GM21390 (cell line): ENCODE results near the gene PRSS22.
A peak's percentile ranks its signal among the peaks of the same experiment; 100 is the strongest.
"Not testable (repeated sequence)": the region's sequence is repeated elsewhere in the genome, so short reads cannot be mapped to it uniquely, and the experiment has no call there.

Experiments
- ATAC-seq: cut with Tn5 transposase; IDR thresholded peaks from one replicate; pipeline ENCODE4 v1.9.1; 2021; ENCODE audit not compliant: unreplicated experiment

PRSS22 gene

GRCh38 chr16:2857451-2858244, at the start of gene PRSS22:
Gene PRSS22, minus strand, starts transcription at chr16:2858170. Its CDS starts 66 bp downstream, at chr16:2858104.
- no peak for ATAC-seq

DNA sequence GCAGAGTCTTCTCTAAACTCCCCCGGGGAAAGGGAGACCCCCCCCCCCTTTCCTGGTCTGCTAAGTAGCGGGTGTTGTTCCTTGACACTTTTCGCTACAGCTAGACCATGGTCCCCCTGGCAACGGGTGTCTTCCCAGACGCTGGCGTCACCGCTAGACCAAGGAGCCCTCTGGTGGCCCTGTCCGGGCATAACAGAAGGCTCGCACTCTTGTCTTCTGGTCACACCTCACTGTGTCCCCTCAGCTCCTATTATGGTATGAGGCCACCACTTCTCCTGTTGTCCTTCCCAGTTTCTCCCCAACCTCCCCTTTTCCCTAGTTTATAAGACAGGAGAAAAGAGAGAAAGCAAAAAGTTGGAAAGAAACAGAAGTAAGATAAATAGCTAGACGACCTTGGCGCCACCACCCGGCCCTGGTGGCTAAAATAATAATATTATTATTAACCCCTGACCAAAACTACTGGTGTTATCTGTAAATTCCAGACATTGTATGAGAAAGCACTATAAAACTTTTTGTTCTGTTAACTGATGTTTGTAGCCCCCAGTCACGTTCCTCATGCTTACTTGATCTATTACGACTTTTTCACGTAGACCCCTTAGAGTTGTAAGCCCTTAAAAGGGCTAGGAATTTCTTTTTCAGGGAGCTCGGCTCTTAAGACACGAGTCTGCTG, 49.2 kb upstream of the PRSS22 start:
- not testable (repeated sequence) for ATAC-seq

DNA sequence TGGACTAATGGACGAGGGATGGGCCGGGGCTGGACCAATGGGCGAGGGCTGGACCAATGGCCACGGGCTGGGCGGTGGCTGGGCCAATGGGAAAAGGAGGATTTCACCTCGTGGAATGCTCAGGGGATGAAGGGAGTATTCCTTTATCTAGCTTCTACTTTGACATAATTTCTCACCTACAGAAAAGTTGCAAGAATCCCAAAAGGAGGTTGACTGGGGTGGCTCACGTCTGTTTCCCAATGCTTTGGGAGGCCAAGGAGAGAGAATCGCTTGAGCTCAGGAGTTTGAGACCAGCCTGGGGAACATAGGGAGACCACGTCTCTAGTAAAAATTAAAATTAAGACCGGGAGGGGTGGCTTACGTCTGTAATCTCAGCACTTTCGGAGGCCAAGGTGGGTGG, 48.0 kb upstream of the PRSS22 start:
- no peak for ATAC-seq

DNA sequence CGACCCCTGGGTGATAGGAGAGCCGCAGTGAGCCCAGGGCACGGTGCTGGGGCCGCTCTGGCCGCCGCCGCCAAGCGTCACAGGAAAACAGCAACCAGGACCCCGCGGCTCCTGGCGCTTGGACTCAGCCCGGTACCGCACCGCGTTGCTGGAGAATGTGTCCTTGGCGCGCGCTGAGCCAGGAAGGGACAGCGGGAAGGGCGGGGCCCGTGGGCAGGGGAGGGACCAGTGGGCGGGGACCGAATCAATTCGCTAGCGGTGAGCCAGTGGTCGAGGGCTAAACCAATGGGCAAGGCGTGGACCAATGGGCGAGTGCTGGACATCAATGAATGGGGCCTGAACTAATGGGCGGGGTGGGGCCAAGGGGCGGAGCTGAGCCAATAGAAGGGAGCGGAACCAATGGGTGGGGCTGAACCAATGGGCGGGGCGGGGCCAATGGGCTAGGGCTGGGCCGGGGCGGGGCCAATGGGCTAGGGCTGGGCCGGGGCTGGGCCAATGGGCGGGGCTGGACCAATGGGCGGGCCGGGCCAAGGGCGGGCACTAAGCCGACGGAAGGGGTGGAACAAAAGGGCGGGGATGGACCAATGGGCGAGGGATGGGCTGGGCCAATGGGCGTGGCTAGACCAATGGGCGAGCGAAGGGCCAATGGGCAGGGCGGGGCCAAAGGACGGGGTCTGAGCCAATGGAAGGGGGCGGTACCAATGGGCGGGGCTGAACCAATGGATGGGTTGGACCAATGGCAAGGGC, 47.4 kb upstream of the PRSS22 start:
- peak; percentile 62 for ATAC-seq

GRCh38 chr16:2904922-2905240, 46.9 kb upstream of the PRSS22 start:
- ATAC-seq: peak; percentile 2

DNA sequence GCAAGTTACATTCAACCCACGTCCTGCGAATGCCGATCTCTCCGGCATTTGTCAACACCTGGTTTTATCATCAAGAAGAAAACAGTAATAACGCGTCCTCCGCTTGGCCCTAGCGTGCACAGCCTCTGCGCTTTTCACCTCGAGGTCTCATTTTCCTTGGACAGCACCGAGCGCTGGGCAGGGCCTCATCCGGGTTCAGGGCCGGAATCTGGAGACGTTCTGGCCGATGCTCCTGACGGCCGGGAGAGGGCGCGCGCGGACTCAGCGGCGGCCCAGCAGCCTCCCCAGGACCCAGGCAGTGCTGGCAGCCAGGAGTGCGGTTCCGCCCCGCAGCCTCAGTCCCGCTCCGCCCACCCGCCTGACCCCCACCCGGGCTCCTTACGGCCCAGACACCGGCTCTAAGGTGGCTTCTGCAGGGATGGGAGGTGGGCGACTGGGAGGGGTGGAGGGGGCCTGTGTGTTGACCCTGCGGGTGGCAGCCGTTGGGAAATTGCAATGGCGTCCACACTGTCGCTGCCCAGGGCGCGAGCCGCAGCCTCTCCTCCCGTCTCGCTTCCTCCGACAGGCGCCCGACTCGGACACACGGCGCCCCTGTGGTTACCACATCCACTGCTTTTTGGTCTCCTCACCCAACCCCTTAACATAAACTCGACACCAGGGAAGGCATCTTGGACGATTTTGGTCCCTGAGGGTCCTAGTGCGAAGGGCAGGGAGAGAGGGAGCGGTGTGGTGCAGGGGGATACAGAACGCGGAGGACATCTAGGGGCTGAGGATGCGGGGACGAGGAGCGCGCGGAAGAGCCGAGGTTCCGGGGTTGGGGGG, 46.3 kb upstream of the PRSS22 start:
- ATAC-seq: peak; percentile 40

DNA sequence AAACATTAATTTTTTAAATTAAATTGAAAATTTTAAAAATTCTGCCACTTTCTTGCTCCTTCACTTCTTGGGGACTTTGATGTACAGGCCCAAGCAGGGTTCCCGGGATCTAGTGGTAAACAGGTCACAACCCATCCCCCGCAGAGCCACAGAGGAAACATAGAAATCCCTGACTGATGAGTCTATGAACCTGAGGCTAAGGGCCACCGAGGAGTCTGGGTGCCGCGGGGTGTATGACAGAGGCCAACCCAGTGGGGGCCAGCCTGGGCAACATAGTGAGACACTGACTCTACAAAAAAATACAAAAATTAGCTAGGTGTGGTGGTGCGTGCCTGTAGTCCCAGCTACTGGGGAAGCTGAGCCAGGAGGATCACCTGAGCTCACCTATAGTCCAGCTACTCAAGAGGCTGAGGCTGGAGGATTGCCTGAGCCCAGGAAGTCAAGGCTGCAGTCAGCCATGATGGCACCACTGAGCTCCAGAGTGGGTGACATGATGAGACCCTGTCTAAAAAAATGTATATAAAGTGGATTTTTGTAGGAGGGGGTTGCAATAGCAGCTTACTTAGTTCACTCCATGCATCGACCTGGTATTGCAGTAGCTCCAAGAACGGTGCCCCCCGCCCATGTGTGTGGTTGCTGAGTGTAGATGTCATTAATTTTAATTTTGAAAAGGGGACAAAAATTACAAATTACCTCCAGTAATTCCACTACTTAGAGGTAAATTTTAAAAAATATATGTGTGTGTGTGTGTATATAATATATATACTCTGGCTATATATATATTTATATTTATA, 44.6 kb upstream of the PRSS22 start:
- no peak for ATAC-seq

DNA sequence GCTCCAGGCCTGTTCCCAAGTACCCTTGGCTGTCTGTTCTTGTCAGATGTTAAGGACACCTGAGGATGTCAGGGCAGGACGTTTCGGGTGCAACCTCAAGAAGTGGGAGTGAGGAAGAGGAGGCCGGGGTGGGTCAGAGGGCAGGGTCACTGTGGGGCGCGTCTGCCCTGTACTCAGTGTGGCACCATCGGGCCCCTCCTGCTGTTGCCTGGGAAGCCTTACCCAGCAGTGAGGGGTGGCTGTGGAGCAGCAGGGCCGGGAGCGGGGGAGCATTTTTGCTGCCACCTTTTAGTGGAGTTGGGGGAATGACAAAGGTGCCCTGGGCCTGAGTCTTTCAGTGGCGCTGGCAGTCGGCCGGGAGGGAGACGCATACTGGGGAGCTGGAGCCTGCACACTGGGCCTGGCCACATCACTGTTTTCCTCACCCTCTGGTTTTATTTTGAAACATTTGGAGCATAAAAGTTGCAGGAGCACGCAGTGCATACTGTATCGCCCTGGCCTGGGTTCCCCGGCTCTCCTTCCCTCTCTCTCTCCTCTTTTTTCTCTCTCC, 42.6 kb upstream of the PRSS22 start:
- no peak for ATAC-seq

- ATAC-seq: no peak
Observed at GRCh38 chr16:2899564-2900072, 41.6 kb upstream of the PRSS22 start.

DNA sequence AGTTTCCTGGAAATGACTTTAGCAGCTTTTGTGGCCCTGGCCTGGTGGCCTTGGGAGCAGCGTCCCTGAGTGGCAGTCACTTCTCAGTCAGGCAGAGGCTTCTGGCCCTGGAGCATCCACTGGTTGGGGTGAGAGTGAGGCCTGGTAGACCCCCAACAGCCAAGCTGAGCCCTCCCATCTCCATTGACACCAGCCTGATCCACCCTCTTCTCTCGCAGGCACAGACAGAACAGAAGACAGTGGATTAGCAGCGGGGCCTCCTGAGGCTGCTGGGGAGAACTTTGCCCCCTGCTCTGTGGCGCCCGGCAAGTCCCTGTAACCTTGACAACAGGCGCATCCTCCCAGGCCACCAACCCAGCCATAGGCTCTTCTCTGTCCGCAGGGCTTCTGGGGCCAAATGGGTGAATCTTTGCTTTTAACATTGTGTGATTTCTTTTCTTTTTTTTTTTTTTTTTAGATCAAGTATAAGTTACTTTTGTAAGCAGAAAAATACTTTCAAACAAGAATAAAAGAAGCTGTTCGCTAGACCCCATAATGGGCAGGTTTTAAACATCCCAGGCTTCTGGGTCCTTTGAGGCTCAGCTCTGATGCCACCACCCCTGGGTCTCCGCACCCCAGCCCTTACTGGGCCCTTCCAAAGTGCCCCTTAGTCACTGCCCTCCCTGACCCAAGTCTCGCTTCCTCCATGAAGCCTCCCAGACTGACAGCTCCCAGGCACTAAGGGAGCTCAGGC, 41.0 kb upstream of the PRSS22 start:
- no peak for ATAC-seq

DNA sequence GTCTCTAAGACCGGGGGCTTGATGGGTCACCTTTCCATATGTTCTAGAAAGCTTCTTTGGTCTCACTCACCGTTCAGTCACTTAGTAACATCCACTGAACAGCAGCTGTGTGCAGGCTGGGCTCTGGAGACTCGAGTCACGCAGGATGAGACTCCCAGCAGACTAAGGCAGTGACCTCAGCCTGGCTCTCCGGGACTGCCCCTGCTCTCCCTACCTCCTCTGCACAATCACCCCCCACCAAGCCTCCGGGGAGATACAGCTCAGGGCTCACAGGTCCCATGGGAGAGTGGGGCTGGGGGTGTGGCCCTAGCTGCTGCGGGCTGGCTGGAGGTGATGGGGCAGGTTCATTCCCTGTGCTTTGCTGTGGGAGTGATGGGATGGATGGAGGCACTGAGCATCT, 39.1 kb upstream of the PRSS22 start:
- no peak for ATAC-seq

- no peak for ATAC-seq
Observed at GRCh38 chr16:2896480-2897010, 38.6 kb upstream of the PRSS22 start.

DNA sequence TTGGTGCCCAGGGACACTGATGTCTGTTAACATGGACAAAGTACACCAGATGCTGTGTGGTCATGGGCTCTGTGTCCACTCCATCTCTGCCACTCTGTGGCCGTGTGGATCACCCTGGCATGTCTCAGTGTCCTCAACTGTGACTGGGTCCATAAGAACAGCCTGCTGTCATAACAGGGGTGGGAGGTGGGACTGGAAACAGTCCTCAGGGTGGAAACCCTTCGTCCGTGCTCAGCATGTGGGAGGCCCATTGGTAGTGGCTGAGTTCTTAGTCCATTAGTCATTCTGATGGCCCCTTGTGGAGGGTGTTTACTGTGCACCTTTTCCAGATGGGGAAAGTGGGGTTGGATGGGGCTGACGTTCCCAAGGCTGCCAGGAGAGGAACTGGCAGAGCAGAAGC, 37.8 kb upstream of the PRSS22 start:
- ATAC-seq: no peak

GRCh38 chr16:2894231-2894630, 36.3 kb upstream of the PRSS22 start:
- ATAC-seq: no peak

DNA sequence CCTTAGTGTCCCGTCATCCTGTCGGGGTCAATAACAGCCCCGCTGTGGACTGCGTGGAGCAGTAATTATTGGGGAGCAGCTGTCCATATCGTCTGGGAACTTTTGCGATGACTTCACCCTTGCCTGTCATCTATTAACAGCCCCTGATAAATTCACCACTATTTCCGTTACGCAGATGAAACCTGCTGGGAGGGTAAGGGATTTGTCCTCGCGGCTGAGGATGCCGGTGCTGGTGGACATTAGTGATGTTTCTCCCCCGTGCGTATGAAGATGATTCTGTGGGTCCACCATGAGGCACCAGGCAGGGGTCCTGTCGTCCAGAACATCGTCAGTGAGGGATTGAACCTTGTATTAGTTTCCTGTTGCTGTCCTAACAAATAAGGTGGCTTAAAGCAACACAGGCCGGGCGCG, 26.1 kb upstream of the PRSS22 start:
- ATAC-seq: no peak

DNA sequence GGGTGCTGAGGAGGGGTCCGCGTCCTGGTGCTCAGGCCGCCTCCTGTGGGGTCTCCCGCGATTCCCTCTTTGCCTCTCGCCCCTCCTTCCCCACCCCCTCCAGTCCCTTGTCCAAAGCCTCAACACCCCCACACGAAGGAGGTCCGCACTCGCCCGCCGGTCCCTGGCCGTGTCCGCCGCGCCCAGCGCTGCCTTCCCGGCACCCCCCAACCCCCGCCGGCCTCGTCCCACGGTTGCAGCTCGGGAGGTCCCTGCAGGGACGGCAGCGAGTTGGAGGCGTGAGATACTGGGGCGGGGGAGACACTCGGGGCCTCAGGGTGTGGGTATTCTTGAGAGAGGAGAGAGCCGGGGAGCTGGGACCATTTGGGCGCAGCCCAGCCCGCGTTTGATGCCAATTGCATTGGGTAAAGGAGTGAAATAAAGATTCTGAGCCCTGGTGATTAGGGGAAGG, 25.5 kb upstream of the PRSS22 start:
- peak; percentile 5 for ATAC-seq

DNA sequence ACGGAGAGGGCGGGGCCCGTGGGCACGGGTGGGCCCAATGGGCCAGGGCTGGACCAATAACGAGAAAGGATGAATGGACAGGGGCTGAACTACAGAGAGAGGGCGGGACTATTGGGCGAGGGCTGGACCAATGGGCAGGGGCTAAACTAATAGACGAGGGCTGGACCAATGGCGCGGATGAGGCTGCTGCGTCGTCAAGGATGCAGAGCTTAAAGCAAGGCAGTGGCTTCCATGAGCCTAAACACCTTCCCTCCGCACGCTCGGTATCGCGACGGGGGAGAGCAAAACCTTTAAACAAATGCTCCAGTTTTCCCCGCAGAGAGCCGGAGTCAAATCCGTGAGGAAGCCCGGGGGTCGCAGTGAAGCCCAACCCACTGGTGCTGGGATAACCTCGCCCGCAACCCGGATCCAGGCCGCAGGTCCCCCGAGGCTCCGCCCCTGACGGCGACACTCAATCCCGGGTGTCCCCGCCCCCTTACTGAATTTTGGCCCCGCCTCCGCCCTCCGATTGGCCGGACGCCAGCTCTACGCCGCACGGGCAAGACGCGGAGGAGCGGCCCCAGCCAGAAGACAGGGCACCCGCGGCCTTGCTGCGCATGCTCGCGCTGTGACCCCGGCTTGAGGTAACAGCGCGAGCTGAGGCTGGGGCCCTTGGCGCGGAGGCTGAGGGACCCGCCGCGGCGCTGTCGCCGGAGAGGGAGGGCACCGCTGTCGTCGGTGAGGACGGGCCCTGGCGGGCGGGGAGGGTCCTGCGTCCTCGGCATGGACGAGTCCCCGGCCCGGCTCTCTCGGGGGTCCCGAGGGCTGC, 24.9 kb upstream of the PRSS22 start, which contains the start of gene FLYWCH2:
Gene FLYWCH2, plus strand, starts transcription at position 566 of the 808 bp plus-strand sequence. CDS start 13,235 bp downstream, outside the sequence.
- peak; percentile 84 for ATAC-seq
